Raji (cell line): ENCODE data around the gene TWIST2.

Experiments used
- POLR2A ChIP-seq: IDR thresholded peaks from 2 replicates; pipeline ENCODE4 v1.6.1; 2011; ENCODE audit warnings: low read depth, low read length, control low read depth; ENCODE audit not compliant: insufficient read depth

Gene TWIST2

GRCh38 chr2:238930216-238930615 lies 82.3 kb downstream of the TWIST2 start:
- TF ChIP-seq POLR2A, result no peak

GRCh38 chr2:238936162-238937052 lies 88.5 kb downstream of the TWIST2 start:
- no peak for TF ChIP-seq POLR2A

- no peak for TF ChIP-seq POLR2A
Measured at GRCh38 chr2:238938003-238938400, 90.1 kb downstream of the TWIST2 start.

- TF ChIP-seq POLR2A, result no peak
Measured at GRCh38 chr2:238938401-238939055, 90.6 kb downstream of the TWIST2 start.

- no peak for TF ChIP-seq POLR2A
Measured at GRCh38 chr2:238939074-238939473, 91.2 kb downstream of the TWIST2 start.

GRCh38 chr2:238939521-238940403 lies 91.9 kb downstream of the TWIST2 start:
- no peak for TF ChIP-seq POLR2A

GRCh38 chr2:238940806-238941205 lies 92.9 kb downstream of the TWIST2 start:
- TF ChIP-seq POLR2A, result no peak

- no peak for TF ChIP-seq POLR2A
Measured at GRCh38 chr2:238941262-238941792, 93.4 kb downstream of the TWIST2 start.

- TF ChIP-seq POLR2A, result no peak
Measured at GRCh38 chr2:238942080-238942725, 94.3 kb downstream of the TWIST2 start.

- no peak for TF ChIP-seq POLR2A
Measured at GRCh38 chr2:238942726-238943300, 94.9 kb downstream of the TWIST2 start.

- TF ChIP-seq POLR2A, result no peak
Measured at GRCh38 chr2:238943338-238944067, 95.6 kb downstream of the TWIST2 start.

- no peak for TF ChIP-seq POLR2A
Measured at GRCh38 chr2:238945433-238946150, 97.7 kb downstream of the TWIST2 start.
